Embryonic facial prominence (tissue), 1 donor: Measurements from ENCODE around the gene PPM1L.

ENCODE experiments used
- DNase-seq: peaks from one replicate; pipeline ENCODE4 v3.0.0-alpha.2; 2016; ENCODE audit errors: extremely low spot score

Gene PPM1L

GRCh38 chr3:160763073-160763472 lies 7.0 kb downstream of the PPM1L start:
- no peak for DNase-seq

GRCh38 chr3:160765211-160765610 lies 9.2 kb downstream of the PPM1L start:
- DNase-seq, result no peak

- DNase-seq, result no peak
Observed at GRCh38 chr3:160768031-160768430, 12.0 kb downstream of the PPM1L start.

GRCh38 chr3:160768918-160769317 lies 12.9 kb downstream of the PPM1L start:
- DNase-seq, result no peak

GRCh38 chr3:160771811-160772459 lies 15.9 kb downstream of the PPM1L start:
- no peak for DNase-seq

- no peak for DNase-seq
Observed at GRCh38 chr3:160773722-160774121, 17.7 kb downstream of the PPM1L start.

GRCh38 chr3:160774172-160774571 lies 18.1 kb downstream of the PPM1L start:
- no peak for DNase-seq

- DNase-seq, result no peak
Observed at GRCh38 chr3:160778480-160778879, 22.4 kb downstream of the PPM1L start.

GRCh38 chr3:160779040-160779439 lies 23.0 kb downstream of the PPM1L start:
- DNase-seq, result no peak

GRCh38 chr3:160780245-160780644 lies 24.2 kb downstream of the PPM1L start:
- no peak for DNase-seq

GRCh38 chr3:160781402-160781801 lies 25.4 kb downstream of the PPM1L start:
- DNase-seq, result no peak

GRCh38 chr3:160781863-160782262 lies 25.8 kb downstream of the PPM1L start:
- no peak for DNase-seq

- no peak for DNase-seq
Observed at GRCh38 chr3:160784853-160785252, 28.8 kb downstream of the PPM1L start.

- no peak for DNase-seq
Observed at GRCh38 chr3:160790726-160791125, 34.7 kb downstream of the PPM1L start.

GRCh38 chr3:160792540-160792939 lies 36.5 kb downstream of the PPM1L start:
- DNase-seq, result no peak

GRCh38 chr3:160793722-160794252 lies 37.8 kb downstream of the PPM1L start:
- DNase-seq, result no peak

- DNase-seq, result no peak
Observed at GRCh38 chr3:160796089-160796812, 40.2 kb downstream of the PPM1L start.

GRCh38 chr3:160796813-160797164 lies 40.8 kb downstream of the PPM1L start:
- no peak for DNase-seq

GRCh38 chr3:160797356-160797755 lies 41.3 kb downstream of the PPM1L start:
- no peak for DNase-seq

- no peak for DNase-seq
Observed at GRCh38 chr3:160801386-160802118, 45.5 kb downstream of the PPM1L start.

- no peak for DNase-seq
Observed at GRCh38 chr3:160804762-160805161, 48.7 kb downstream of the PPM1L start.

- DNase-seq, result no peak
Observed at GRCh38 chr3:160806094-160806493, 50.1 kb downstream of the PPM1L start.

GRCh38 chr3:160806686-160807085 lies 50.7 kb downstream of the PPM1L start:
- DNase-seq, result no peak
